GM12872 (cell line): ENCODE results near the gene GPLD1.

ENCODE experiments used
- TF ChIP-seq, protein P1 (sequence below): IDR thresholded peaks from 3 replicates; pipeline ENCODE4 v1.5.1; 2011; ENCODE audit warnings: low read depth, mild to moderate bottlenecking, low read length, moderate library complexity; ENCODE audit not compliant: insufficient read depth

GPLD1 gene

DNA sequence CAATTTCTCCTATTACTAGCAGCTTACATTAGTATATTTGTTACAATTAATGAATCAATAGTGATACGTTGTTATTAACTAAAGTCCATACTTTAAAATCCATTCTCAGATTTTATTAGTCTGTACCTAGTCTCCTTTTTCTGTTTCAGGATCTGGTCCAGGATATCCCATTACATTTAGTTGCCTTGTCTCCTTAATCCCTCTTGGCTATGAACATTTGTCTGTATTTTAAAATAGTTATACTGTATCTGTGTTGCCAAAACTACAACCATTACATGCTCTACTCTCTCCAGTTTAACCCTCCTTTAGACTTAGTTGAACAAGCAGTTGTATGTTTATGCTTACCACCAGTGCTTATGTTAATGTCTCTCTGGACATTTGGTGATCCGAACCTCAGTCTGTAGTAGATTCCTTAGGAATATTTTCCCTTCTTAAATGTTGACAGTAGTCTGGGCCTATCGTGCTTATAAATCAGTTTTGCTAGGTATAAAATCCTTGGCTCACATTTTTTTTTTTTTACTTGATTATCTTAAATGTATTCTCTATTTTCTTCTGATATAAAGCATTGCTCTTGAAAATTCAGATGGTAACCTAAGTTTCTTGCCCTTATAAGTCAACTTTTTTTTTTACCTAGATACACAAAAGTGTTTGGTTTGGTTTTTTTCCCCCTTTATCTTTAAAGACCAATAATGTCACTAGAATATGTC is 17.6 kb upstream of the GPLD1 start:
- TF ChIP-seq, protein P1, sequence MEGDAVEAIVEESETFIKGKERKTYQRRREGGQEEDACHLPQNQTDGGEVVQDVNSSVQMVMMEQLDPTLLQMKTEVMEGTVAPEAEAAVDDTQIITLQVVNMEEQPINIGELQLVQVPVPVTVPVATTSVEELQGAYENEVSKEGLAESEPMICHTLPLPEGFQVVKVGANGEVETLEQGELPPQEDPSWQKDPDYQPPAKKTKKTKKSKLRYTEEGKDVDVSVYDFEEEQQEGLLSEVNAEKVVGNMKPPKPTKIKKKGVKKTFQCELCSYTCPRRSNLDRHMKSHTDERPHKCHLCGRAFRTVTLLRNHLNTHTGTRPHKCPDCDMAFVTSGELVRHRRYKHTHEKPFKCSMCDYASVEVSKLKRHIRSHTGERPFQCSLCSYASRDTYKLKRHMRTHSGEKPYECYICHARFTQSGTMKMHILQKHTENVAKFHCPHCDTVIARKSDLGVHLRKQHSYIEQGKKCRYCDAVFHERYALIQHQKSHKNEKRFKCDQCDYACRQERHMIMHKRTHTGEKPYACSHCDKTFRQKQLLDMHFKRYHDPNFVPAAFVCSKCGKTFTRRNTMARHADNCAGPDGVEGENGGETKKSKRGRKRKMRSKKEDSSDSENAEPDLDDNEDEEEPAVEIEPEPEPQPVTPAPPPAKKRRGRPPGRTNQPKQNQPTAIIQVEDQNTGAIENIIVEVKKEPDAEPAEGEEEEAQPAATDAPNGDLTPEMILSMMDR, result no peak

DNA sequence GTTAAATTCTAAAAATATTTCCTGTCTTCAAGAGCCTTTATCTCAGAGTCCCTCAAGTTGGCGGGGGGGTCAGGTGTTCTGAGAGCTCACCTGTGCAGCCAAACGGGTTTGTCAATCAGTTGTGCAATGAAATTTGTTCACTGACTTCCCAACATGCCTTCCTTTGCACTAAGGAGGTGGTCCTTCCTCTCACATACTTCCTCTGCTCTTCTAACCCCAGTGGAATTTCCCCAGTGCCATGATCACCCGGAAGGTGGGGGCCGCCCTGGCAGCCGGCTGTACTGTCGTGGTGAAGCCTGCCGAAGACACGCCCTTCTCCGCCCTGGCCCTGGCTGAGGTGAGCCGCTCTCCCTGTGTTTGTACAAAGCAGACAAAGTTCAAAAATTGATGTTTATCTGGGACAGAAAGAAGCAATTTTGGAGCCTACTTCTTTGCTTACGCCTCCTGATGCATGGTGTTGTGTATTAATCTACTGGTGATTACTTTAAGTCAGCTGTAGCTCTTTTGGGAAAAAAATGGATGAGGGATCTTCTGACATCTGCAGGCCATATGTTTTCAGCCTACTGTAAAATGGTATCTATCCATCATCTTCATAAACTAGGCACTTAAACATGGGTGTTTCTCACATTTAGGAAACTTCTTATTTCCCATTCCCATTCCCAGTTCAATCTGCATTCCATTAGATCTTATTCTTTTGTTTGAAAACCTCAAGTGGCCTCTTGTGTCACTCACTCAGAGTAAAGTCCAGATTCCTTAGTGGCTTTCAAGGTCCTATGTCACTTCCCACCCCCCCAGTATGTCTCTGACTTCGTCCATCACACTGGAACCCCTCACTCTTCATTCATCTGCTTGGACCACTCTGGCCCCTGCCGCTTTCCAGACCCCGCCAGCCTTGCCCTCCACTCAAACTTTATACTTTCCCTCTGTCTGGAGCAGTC is 15.5 kb upstream of the GPLD1 start:
- TF ChIP-seq, protein P1, result no peak

DNA sequence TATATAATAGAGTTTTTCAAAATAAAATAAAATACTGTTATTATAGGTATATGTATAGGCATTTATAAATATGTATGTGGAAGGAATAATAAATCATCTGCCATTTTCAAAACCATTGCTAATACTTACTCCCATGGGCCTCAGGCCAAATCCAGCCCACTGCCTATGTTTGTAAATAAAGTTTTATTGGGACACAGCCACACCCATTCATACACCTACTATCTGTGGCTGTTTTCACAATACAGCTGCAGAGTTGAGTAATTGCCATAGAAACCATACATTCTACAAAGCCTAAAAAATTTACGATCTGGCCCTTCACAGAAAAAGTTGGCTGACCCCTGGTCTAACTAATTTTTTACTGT is 14.9 kb upstream of the GPLD1 start:
- TF ChIP-seq, protein P1, result no peak

DNA sequence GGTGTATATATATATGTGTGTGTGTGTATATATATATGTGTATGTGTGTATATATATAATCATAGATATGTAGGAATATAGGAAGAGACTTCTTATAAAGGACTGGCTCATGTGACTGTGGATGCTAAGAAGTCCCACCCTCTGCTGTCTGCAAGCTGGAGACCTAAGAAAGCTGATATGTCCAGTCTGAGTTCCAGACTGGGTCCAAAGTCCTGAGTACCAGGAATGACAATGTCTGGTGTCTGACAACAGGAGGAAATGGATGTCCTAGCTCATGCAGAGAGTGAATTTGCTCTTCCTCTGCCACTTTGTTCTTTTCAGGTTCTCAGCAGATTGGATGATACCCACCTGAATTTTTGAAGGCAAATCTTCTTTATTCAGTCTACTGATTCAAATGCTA is 12.5 kb upstream of the GPLD1 start:
- TF ChIP-seq, protein P1, result no peak

DNA sequence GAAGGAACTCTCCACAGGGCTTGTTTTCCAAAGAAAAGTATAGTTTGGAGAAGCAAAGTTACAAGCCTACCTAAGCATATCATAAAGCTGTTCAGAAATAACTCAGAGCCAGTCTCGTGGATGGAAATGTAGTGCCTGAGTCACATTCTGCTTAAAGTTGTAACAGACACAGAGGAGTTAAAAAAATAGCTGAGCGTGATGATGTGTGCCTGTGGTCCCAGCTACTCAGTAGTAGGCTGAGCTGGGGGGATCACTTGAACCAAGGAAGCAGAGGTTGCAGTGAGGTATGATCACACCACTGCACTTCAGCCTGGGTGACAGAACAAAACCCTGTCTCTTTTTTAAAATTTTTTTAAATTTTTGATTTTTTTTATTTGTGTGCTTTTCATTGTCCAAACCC is 12.0 kb upstream of the GPLD1 start:
- TF ChIP-seq, protein P1, result no peak

DNA sequence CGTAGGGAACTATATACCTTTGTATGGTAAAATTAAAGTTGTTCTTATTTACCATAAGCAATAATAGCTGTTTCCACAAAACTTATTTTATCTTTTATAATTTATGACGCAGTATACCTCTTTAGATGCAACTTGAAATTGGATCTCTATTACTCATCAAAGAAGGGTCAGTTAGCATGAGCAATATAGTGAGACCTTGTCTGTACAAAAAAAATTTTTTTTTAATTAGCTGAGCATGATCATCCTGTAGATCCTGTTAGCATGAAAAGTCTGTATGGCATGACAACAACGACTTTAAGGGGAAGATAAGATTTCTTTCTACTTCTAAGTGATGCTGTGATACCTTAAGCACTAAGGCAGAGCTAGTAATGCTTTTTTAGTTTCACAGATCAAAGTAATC is 11.3 kb upstream of the GPLD1 start:
- TF ChIP-seq, protein P1, result no peak

DNA sequence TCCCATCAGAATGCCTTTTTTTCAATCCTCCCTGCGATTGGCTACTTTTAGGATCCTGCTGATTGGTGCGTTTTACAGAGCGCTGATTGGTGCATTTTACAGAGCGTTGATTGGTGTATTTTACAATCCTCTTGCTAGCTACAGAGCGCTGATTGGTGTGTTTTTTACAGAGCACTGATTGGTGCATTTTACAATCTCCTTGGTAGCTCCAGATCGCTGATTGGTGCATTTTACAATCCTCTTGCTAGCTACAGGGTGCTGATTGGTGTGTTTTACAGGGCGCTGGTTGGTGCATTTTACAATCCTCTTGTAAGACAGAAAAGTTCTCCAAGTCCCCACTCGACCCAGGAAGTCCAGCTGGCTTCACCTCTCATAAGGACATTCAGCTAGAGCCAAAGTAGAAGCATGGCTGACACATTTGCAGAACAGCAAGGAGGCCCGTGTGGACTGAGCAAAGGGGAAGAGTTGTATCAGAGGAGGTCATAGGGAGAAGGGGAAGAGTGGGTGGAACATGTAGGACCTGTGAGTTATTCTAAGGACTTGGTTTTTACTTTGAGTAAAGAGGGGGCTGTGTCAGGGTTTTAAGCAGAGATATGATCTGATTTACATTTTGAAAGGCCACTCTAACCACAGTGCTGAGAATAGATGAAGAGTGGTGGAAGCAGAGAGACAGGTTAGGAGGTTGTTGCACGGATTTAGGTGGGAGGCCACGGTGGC is 8.0 kb upstream of the GPLD1 start:
- TF ChIP-seq, protein P1, result no peak
